ENCODE data around the gene DDA1. TPM values are rescaled to one million over a fixed set of nuclear protein-coding genes. Genes with fewer than 3 reads are reported as not detected.

DDA1 gene
- total and polyA plus RNA-seq, 9 of the 15 experiments (the other 6 are each of a cell fraction or from before 2014, with no cell fraction given) = 1.4 to 83.8 (median 33.8) TPM

DNA sequence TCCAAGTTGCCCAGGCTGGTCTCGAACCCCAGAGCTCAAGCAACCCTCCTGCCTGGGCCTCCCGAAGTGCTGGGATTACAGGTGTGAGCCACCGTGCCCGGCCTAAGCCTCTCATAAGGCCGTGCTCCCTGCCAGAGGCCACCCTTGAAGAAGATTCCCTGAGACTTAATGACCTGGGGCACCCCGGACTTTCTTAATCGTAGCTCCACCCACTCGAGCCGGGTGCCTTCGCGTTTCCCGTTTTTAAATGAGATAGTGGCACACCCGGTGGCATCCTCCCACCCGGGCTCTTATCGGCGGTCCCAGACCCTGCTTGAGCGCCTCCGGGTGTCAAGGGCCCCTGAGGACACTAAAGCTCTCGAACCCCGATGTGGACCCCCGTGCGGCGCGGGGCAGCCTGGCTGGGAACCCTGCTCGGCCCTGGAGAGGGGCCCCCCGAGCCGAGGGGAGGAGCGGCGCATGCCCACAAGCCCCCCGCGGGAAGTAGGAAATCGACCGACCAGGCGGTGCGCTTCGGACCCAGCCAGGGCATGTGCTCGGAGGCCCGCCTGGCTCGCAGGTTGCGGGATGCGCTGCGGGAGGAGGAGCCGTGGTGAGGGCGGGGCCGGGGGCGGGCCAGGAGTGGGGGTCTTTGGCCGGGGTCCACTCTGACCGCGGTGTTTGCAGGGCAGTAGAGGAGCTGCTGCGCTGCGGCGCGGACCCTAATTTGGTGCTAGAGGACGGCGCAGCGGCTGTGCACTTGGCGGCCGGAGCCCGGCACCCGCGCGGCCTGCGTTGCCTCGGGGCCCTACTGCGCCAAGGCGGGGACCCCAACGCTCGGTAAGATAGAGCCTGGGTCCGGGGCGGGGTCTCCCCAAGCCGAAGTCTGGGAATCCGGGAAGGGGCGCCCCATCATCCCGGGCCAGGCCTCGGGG is 27.7 kb upstream of the DDA1 start, which contains the start of gene ANKLE1 (continued):
- TF ChIP-seq DPF2 (IDR thresholded peaks at IDR 0.05) = peak; percentile 44; the same call in 1 of the 2 replicates
- TF ChIP-seq MYC (IDR thresholded peaks at IDR 0.05; ENCODE audit: low read depth, low read length) = peak; percentile 61; the same call in 1 of the 2 replicates
- TF ChIP-seq MYC (CRISPR knock-in tag; IDR thresholded peaks at IDR 0.05; ENCODE audit: borderline replicate concordance, low read depth) = no peak
- TF ChIP-seq SMAD3 (CRISPR knock-in tag; conservative IDR thresholded peaks at IDR 0.05) = no peak
- TF ChIP-seq L3MBTL2 (IDR thresholded peaks at IDR 0.05) = peak; percentile 93
- 0 out of 2 replicates have a peak, but pooled peaks have one; percentile 29 for TF ChIP-seq LCOR (CRISPR knock-in tag; IDR thresholded peaks at IDR 0.05)
- TF ChIP-seq ZBTB1 (CRISPR knock-in tag; IDR thresholded peaks at IDR 0.05; ENCODE audit: borderline replicate concordance, low read depth) = peak; percentile 38; the same call in 1 of the 2 replicates
- TF ChIP-seq ZNF134 (CRISPR knock-in tag; conservative IDR thresholded peaks at IDR 0.05) = no peak
- TF ChIP-seq SRSF9 (IDR thresholded peaks at IDR 0.05; ENCODE audit: borderline replicate concordance, low read depth, low read length) = no peak
- no peak for TF ChIP-seq ZNF780A (CRISPR knock-in tag; IDR thresholded peaks at IDR 0.05)
- no peak for TF ChIP-seq ATF1 (CRISPR knock-in tag; IDR thresholded peaks at IDR 0.05)
- no peak for TF ChIP-seq ATF1 (tag; IDR thresholded peaks at IDR 0.05)
- peak; percentile 41 for TF ChIP-seq TAL1 (IDR thresholded peaks at IDR 0.05)
- TF ChIP-seq, protein P1, sequence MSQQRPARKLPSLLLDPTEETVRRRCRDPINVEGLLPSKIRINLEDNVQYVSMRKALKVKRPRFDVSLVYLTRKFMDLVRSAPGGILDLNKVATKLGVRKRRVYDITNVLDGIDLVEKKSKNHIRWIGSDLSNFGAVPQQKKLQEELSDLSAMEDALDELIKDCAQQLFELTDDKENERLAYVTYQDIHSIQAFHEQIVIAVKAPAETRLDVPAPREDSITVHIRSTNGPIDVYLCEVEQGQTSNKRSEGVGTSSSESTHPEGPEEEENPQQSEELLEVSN (IDR thresholded peaks at IDR 0.05; ENCODE audit: borderline replicate concordance in 1 of 2, extremely low read depth in 1 of 2, insufficient read depth in 1 of 2, insufficient read length in 1 of 2, low read depth in 1 of 2, low read length in 1 of 2, poor library complexity in 1 of 2, severe bottlenecking in 1 of 2) = peak; percentile 88 to 98
- TF ChIP-seq, protein P2, sequence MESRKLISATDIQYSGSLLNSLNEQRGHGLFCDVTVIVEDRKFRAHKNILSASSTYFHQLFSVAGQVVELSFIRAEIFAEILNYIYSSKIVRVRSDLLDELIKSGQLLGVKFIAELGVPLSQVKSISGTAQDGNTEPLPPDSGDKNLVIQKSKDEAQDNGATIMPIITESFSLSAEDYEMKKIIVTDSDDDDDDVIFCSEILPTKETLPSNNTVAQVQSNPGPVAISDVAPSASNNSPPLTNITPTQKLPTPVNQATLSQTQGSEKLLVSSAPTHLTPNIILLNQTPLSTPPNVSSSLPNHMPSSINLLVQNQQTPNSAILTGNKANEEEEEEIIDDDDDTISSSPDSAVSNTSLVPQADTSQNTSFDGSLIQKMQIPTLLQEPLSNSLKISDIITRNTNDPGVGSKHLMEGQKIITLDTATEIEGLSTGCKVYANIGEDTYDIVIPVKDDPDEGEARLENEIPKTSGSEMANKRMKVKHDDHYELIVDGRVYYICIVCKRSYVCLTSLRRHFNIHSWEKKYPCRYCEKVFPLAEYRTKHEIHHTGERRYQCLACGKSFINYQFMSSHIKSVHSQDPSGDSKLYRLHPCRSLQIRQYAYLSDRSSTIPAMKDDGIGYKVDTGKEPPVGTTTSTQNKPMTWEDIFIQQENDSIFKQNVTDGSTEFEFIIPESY (CRISPR knock-in tag; IDR thresholded peaks at IDR 0.05) = peak; percentile 94
- peak; percentile 68 to 70 for TF ChIP-seq NRF1 (conservative IDR thresholded peaks at IDR 0.05 in 1 of 2, IDR thresholded peaks at IDR 0.05 in 1 of 2)
- TF ChIP-seq ARID1B (IDR thresholded peaks at IDR 0.05) = peak; percentile 51; the same call in 1 of the 2 replicates
- peak; percentile 71 for TF ChIP-seq CBFA2T3 (IDR thresholded peaks at IDR 0.05)
- peak; percentile 49; the same call in 1 of the 2 replicates for TF ChIP-seq CXXC5 (CRISPR knock-in tag; IDR thresholded peaks at IDR 0.05)
- peak; percentile 50; the same call in 1 of the 2 replicates for TF ChIP-seq EP400 (IDR thresholded peaks at IDR 0.05)
- 0 out of 2 replicates have a peak, but pooled peaks have one; percentile 34 for TF ChIP-seq MTA3 (IDR thresholded peaks at IDR 0.05; ENCODE audit: borderline replicate concordance)
- 0 out of 2 replicates have a peak, but pooled peaks have one; percentile 14 for TF ChIP-seq POLR2AphosphoS5 (IDR thresholded peaks at IDR 0.05; ENCODE audit: control insufficient read depth, insufficient read depth, low read depth, low read length)
- peak; percentile 40; the same call in 1 of the 2 replicates for TF ChIP-seq CBFA2T2 (conservative IDR thresholded peaks at IDR 0.05)
- peak; percentile 66 for TF ChIP-seq SPI1 (IDR thresholded peaks at IDR 0.05; ENCODE audit: borderline replicate concordance, low read depth, low read length)
- TF ChIP-seq, protein P3, sequence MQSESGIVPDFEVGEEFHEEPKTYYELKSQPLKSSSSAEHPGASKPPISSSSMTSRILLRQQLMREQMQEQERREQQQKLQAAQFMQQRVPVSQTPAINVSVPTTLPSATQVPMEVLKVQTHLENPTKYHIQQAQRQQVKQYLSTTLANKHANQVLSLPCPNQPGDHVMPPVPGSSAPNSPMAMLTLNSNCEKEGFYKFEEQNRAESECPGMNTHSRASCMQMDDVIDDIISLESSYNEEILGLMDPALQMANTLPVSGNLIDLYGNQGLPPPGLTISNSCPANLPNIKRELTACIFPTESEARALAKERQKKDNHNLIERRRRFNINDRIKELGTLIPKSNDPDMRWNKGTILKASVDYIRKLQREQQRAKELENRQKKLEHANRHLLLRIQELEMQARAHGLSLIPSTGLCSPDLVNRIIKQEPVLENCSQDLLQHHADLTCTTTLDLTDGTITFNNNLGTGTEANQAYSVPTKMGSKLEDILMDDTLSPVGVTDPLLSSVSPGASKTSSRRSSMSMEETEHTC (IDR thresholded peaks at IDR 0.05) = no peak

Data from K562 (cell line).